Breast epithelium (tissue), 4 donors: ENCODE results near the gene LMX1B. TPM values are rescaled to one million over a fixed set of nuclear protein-coding genes. Genes with fewer than 3 reads are reported as not detected.

ENCODE experiments used
- DNase-seq, 2 donors: peaks; one replicate each; pipeline ENCODE4 v3.0.0-alpha.2; 2019; ENCODE audit warnings: low spot score in 2 of 2
- H3K27ac ChIP-seq, 2 donors: fragments of 200-600 bp; sonication (generic) in 1 of 2; one replicate each; pipeline ENCODE4 v1.5.1; 2016 to 2019; ENCODE audit warnings: mild to moderate bottlenecking in 1 of 2
- H3K27me3 ChIP-seq, 2 donors: fragments of 200-600 bp; sonication (generic) in 1 of 2; one replicate each; pipeline versions ENCODE4 v1.5.1 to v1.6.0; 2017 to 2019; ENCODE audit warnings: control low read depth in 1 of 2, mild to moderate bottlenecking in 1 of 2
- H3K36me3 ChIP-seq: fragments of 200-600 bp; one replicate; pipeline ENCODE4 v1.5.1; 2019
- H3K4me1 ChIP-seq, 2 donors: fragments of 200-600 bp; sonication (generic); one replicate each; pipeline ENCODE4 v1.5.1; 2016 to 2019; ENCODE audit warnings: control low read depth in 1 of 2
- H3K4me3 ChIP-seq, 3 donors: fragments of 200-600 bp; sonication (generic); 1 replicate in 2 of 3; 2 replicates in 1 of 3; pipeline ENCODE4 v1.5.1; 2016 to 2019; ENCODE audit warnings: mild to moderate bottlenecking in 3 of 3, moderate library complexity in 2 of 3
- H3K9me3 ChIP-seq, 2 donors: fragments of 200-600 bp; sonication (generic) in 1 of 2; one replicate each; pipeline ENCODE4 v1.5.1; 2016 to 2019; ENCODE audit warnings: control low read depth in 1 of 2
- POLR2A ChIP-seq: fragments of 450-650 bp; IDR thresholded peaks from one replicate; pipeline ENCODE4 v1.6.1; 2016; ENCODE audit warnings: antibody characterized with exemption, mild to moderate bottlenecking, moderate library complexity
- POLR2AphosphoS5 ChIP-seq, 3 donors: sonication (generic); formaldehyde crosslinking; IDR thresholded peaks; one replicate each; pipeline ENCODE4 v1.6.1; 2017; ENCODE audit warnings: antibody characterized with exemption in 3 of 3
- intact Hi-C: fragments of 100-400 bp; cut with DNase I; formaldehyde crosslinking; loops from one replicate; pipeline ENCODE4 v1.15.1; 2023; ENCODE audit warnings: low total_unique reads
- total RNA-seq, 3 donors: library from RNA; depleted of rRNA; stranded (reverse); fragments of >200 nt; gene quantifications; one replicate each; pipeline ENCODE4 v1.1.0, GENCODE V29; 2016
- TF ChIP-seq, protein P1 (sequence below), 3 donors: fragments of 450-650 bp; IDR thresholded peaks; one replicate each; pipeline ENCODE4 v1.5.1; 2016 to 2017; ENCODE audit warnings: antibody characterized with exemption in 3 of 3, mild to moderate bottlenecking in 3 of 3, moderate library complexity in 3 of 3

The LMX1B gene
- total RNA-seq, 3 donors from 2014 or later, result 0.16 to 20.3 (median 9.2) TPM

DNA sequence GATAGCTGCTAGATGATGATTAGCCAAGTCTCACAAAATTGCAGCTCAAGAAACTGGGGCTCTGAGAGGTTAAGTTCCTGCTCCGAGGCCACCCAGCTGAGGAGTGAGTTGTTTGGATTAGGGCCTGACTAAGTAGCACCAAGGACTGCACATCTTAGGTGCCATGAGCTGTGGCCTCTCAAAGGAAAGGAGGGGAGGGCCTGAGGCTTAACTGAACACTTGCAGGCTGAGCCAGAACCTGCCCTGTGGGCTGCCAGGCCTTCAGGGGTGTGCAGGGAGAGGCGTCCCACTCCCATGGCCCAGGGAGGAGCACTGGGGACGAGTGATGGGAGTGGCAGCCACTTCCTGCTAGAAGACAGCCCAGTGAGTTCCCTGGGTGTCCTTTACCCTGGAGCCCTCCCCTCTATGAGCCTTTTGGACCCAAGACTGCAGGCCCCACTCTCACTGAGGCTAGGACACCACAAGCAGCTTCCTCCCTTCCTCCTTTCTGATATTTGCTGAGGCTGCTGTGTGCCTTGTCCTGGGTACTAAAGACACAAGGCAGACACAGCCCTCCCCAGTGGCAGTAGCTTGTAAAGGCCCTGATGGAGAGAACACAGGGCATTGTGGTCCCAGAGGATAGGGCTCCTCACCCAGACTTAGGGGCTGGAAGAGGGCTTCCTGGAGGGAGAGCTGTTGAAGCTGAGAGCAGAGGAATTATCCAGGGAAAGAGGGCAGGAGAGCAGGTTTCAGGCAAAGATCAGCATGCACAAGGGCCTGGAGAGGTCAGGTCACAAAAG lies 22.1 kb downstream of the LMX1B start:
- intact Hi-C loops, result no loop called here
- H3K36me3 ChIP-seq, result no peaks in the 10 kb centered on the region
- no peak overlapping the region for H3K4me3 ChIP-seq
- no peak overlapping the region for H3K27ac ChIP-seq
- H3K27me3 ChIP-seq, result peaks cover 0 to 10% of the 10 kb centered on the region in 2 donors
- DNase-seq, result no peak
- TF ChIP-seq, protein P1, sequence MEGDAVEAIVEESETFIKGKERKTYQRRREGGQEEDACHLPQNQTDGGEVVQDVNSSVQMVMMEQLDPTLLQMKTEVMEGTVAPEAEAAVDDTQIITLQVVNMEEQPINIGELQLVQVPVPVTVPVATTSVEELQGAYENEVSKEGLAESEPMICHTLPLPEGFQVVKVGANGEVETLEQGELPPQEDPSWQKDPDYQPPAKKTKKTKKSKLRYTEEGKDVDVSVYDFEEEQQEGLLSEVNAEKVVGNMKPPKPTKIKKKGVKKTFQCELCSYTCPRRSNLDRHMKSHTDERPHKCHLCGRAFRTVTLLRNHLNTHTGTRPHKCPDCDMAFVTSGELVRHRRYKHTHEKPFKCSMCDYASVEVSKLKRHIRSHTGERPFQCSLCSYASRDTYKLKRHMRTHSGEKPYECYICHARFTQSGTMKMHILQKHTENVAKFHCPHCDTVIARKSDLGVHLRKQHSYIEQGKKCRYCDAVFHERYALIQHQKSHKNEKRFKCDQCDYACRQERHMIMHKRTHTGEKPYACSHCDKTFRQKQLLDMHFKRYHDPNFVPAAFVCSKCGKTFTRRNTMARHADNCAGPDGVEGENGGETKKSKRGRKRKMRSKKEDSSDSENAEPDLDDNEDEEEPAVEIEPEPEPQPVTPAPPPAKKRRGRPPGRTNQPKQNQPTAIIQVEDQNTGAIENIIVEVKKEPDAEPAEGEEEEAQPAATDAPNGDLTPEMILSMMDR (IDR thresholded peaks at IDR 0.05), result no peak
- no peak for TF ChIP-seq POLR2AphosphoS5 (IDR thresholded peaks at IDR 0.05)
- TF ChIP-seq POLR2A, result no peak
- H3K4me1 ChIP-seq, result peaks cover 0 to 12% of the 10 kb centered on the region in 2 donors
- no peaks in the 10 kb centered on the region for H3K9me3 ChIP-seq

DNA sequence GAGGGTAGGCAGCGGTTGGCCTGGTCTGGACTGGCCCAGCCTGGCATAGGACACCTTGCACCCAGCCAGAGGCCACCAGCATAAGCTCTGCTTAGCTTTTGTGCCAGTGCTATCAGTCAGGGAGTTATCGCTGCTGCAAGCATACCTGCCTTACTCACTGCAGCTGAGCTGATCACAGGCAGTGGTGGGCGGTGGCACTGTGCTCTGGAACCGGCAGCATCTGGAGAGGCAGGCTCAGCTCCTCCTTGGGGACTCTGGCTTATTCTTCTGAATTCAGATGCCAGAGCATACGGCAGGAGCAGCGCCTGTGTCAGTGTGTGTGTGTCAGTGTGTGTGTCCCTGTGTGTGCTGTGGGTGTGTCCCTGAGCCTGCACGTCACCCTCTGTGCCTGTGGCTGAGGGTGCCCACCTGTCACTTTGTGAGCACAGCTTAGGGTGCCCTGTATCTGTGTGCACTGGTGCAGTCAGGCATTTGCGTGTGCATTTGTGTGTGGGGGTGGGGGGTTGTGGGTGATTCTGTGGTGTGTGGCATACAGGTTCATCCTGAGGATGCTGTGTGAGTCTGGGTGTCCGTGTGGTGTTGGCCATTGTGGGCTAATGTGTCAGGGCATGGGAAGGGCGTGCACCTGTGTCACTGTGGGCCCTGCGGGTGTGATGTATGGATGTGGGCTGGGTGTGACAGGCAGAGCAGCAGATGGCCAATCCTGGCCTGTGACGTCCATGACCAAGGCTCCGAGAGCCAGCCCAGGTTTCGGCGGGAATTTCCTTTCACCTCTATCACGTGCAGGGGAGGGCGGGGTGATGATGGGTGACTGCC lies 23.5 kb downstream of the LMX1B start:
- Histone ChIP-seq H3K27me3 (peaks cover 0 to 11% of the 10 kb centered on the region in 2 donors), H3K36me3 (no peaks in the 10 kb centered on the region), H3K9me3 (no peaks in the 10 kb centered on the region), H3K4me1 (peaks cover 0 to 8% of the 10 kb centered on the region in 2 donors), H3K27ac (no peak overlapping the region), H3K4me3 (no peak overlapping the region)
- no peak for TF ChIP-seq POLR2A
- TF ChIP-seq, protein P1 (IDR thresholded peaks at IDR 0.05), result no peak
- no peak for TF ChIP-seq POLR2AphosphoS5 (IDR thresholded peaks at IDR 0.05)
- no peak for DNase-seq
- intact Hi-C loops, result no loop called here

DNA sequence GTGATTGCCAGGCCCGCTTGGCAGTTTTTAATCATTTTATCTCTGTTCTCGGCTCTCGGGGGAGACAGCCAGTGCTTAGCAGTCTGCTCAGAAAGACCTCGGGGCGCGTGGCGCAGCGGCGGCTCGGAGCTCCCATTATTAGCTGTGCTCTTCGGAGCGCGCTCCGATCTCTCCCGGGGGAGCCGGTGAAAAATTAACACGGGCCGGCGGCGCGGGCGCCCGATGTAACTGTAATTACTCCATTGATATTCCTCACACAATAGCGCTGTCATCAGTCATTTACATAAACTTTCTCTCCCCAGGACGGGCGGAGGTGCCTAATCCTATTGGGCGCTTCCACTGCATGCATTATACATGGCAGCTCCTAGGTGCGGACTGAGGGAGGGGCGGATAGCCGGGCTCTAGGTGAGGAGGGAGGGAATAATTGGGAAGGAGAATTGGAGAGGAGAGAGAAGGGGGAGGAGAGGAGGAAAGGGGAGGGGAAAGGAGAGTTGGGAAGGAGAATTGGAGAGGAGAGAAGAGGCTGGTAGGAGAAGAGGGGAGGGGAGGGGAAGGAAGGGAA lies 24.9 kb downstream of the LMX1B start:
- Histone ChIP-seq H3K4me1 (peaks cover 0 to 8% of the 10 kb centered on the region in 2 donors), H3K36me3 (no peaks in the 10 kb centered on the region), H3K27ac (no peak overlapping the region), H3K27me3 (peaks cover 0 to 14% of the 10 kb centered on the region in 2 donors), H3K9me3 (no peaks in the 10 kb centered on the region), H3K4me3 (peak overlapping the region in 1 of 3 donors; percentile 11)
- no peak for DNase-seq
- TF ChIP-seq POLR2A (no peak), POLR2AphosphoS5 (IDR thresholded peaks at IDR 0.05) (no peak)
- TF ChIP-seq, protein P1 (IDR thresholded peaks at IDR 0.05), result no peak
- intact Hi-C loops, result no loop called here

DNA sequence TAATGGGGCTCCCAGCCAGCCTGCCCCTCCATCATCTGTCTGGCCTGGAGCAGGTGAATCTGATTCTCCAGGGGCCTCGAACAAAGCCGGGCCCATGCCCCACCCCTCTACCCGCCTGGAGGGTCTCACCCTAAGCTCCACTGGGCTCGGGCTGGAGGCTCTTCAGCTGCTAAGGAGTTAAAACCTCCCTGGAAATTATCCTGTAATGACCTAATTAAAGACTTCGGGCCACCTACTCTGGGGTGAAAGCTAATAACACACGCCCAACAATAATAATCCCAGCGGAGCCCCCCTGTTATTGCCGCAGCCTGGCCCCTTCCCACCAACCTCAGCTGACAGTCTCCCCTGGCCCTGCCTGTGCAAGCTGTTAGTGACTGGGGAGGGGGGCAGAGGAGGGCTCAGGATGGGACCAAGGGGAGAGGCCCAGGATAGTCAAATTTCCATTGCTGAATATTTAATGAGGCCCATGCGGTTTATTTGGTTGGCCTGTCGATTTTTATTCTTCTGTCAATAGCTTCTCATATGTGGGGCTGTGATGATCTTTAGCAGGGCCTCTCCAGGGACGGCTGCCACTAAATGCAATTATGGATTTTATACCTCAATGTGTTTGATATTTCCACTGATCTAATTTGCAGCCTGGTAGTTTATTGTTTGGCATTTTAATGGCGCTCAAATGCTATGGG lies 25.7 kb downstream of the LMX1B start:
- no peak for DNase-seq
- no peaks in the 10 kb centered on the region for H3K9me3 ChIP-seq
- no peak for TF ChIP-seq POLR2A
- TF ChIP-seq POLR2AphosphoS5 (IDR thresholded peaks at IDR 0.05), result no peak
- TF ChIP-seq, protein P1 (IDR thresholded peaks at IDR 0.05), result no peak
- no peak overlapping the region for H3K27ac ChIP-seq
- H3K4me3 ChIP-seq, result no peak overlapping the region
- peaks cover 0 to 14% of the 10 kb centered on the region in 2 donors for H3K27me3 ChIP-seq
- intact Hi-C loops, result no loop called here
- no peaks in the 10 kb centered on the region for H3K36me3 ChIP-seq
- H3K4me1 ChIP-seq, result peaks cover 0 to 8% of the 10 kb centered on the region in 2 donors
